22Rv1 (cell line): Measurements from ENCODE around the gene UFSP1.

ENCODE experiments used
- H3K27ac ChIP-seq: fragments of 450-650 bp; 2 replicates; pipeline ENCODE4 v1.5.1; 2017
- ZFX ChIP-seq: fragments of 450-650 bp; IDR thresholded peaks from 2 replicates; pipeline ENCODE4 v1.6.1; 2017; ENCODE audit warnings: antibody characterized with exemption, borderline replicate concordance
- TF ChIP-seq, protein P1 (sequence below): fragments of 450-650 bp; IDR thresholded peaks from 2 replicates; pipeline ENCODE4 v1.5.1; 2017; ENCODE audit warnings: mild to moderate bottlenecking

Gene UFSP1

DNA sequence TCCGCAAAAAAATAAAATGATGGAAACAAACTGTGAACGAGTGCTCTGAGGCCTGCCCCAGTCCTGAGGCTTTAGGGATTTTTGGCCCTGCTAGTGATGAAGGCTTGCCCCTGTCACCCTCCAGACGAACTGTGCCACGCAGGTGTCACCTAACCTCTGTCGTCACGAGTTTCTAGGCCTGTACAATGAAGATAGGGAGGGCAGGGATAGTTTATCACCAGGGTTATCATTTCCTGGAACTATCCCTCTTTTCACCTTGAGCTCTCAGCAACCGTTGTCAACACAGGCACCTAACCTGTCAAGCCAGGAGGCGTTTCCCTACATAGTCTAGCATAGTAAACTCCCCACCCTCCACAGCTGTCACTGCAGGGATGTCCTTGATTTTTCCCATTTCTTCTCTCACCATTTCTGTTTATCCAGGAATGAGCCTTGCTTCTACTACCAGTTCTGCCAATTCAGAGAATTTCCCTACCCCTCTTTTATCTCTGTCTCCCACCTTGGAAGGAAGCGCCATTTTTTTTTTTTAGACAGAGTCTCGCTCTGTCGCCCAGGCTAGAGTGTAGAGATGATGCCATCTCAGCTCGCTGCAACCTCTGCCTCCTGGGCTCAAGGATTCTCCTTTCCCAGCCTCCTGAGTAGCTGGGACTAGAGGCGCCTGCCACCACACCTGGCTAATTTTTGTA is 8.4 kb upstream of the UFSP1 start:
- no peak overlapping the region for H3K27ac ChIP-seq
- TF ChIP-seq, protein P1, sequence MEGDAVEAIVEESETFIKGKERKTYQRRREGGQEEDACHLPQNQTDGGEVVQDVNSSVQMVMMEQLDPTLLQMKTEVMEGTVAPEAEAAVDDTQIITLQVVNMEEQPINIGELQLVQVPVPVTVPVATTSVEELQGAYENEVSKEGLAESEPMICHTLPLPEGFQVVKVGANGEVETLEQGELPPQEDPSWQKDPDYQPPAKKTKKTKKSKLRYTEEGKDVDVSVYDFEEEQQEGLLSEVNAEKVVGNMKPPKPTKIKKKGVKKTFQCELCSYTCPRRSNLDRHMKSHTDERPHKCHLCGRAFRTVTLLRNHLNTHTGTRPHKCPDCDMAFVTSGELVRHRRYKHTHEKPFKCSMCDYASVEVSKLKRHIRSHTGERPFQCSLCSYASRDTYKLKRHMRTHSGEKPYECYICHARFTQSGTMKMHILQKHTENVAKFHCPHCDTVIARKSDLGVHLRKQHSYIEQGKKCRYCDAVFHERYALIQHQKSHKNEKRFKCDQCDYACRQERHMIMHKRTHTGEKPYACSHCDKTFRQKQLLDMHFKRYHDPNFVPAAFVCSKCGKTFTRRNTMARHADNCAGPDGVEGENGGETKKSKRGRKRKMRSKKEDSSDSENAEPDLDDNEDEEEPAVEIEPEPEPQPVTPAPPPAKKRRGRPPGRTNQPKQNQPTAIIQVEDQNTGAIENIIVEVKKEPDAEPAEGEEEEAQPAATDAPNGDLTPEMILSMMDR, result no peak
- TF ChIP-seq ZFX, result no peak

DNA sequence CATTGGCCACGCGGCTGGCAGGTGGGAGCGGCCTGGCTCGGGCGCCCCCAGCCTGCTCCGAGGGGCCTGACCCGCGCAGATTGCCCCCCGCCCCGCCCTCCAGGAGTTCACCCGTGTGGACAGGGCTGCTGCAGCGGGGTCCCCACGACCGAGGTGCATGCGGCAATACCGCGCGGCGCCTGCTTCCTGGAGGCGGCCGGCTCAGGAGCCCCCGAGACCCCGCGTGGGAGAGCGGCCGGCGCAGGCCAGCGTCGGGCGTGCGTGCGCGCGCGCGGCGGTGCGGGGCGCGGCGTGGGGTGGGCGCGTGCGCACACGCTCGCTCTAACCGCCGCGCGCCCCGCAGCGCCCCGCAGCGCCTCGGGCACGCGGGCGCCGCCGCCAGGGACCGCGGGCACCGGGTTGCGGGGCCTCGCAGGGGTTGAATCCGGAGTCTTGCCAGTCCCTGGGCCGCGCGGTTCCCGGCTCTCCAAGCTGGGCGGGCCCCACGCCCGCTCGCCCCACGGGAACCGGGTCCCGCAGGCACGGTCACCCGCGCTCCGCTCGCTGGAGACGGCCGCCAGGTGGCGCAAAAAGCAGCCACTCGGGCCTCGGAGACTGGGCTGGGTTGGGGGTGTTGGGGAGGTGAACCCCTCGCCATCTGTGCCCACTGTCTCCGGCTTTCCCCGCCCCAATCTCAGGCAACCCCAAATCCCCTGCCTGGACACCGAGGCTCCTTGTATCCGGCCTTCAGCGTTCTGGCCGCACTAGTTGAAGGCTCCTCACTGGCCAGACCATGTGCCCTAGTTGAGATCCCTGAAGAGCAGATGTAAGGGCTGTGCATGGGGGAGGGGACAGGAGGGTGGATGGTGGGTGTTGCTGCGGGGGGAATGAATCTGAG is 7.5 kb upstream of the UFSP1 start:
- H3K27ac ChIP-seq, result peak overlapping the region; percentile 48; the same call in 1 of the 2 replicates
- TF ChIP-seq ZFX, result no peak
- TF ChIP-seq, protein P1, result peak; percentile 99

DNA sequence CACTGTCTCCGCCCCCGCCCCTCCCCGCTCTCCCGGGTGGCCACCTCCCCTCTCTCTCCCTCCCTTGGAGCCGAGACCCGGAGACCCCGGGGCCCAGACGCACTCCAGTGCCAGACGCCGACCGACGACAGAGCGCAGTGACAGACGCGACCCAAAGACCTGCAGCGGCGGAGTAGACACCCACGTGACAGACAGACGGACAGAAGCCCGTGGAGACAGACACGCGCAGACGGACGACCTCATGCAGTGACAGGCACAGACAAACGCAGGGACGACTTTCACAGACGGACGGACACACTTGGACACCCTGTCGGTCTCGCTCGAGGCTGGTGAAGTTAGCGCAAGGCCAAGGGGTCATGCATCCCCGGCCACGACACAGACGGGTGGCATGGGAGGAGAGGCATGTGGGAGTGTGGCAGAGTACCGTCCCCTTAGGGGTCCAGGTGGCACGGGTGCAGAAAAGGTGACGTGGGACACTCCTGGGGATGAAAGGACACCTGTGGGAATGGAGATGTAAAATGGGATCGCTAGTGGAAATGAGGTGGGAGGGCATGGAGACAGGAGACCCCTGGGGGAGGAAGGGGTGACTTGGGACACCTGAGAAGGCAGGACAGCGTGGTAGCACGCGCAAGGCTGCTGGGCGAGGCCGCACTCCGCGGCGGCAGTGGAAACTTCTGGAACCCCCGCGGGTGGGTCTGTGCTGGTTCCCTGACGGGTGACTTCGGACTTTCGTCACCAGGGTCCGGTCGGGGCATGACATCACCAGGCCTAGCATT is 6.6 kb upstream of the UFSP1 start:
- peak overlapping the region; percentile 48 for H3K27ac ChIP-seq
- TF ChIP-seq, protein P1, result no peak
- no peak for TF ChIP-seq ZFX

DNA sequence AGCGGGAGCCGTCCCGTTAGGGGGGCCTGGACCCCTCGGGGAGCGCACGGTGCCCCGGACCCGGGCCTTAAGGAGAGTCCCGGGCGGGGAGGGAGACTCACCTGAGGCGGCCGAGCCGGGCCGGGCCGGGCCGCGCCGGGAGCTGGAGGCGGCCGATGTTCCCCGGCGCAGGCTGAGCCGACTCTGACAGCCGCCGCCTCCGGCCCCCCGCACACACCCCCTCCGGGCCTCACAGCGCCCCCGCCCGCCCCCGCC is 6.1 kb upstream of the UFSP1 start, which contains the start of gene ACHE:
Gene ACHE (minus strand): TSS at position 188 of the 255 bp plus-strand sequence. CDS start 1,656 bp downstream, outside the sequence.
- no peak for TF ChIP-seq ZFX
- TF ChIP-seq, protein P1, result no peak
- H3K27ac ChIP-seq, result peak within 1 kb of the TSS; percentile 48

DNA sequence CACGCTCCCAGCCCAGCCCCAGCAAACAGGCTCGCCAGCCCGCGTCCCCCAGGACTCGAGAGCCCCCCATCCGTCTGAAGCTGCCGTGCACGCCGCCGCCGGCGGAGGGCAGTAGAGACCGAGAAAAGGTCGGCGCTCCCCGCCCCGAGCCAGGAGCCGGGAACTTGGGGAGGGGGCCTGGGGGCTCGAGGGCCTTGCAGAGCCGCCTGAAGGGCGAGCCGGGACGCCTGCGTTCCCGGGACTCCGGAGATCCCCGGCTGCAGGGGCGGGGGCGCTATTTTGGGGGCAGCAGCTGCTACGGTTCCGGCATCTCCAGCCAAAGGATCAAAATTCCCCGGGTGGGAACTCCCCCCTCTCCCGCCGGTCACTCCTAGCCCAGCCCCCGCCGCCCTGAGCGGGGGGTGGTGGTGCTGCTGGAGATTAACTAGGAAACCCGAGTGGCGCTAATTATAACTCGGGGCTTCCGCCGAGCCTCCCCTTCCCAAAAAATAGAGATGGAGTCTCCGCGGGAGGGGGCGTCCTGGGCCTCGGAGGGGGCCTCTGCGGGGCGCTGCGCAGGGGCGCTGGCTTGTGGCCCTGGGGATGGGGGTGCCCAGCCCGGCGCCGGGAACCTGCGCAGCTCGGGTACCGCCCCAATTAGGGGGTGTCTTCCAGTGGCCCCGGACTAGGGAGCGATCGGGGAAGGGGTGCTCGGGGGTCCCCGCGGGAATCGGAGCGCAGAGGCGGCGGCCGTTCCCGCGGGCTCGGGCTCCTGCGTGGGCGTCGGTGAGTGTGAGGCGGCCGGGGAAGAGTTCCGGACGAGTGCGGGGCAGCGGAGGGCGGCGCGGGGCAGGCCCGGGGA is 5.6 kb upstream of the UFSP1 start:
- TF ChIP-seq, protein P1, result peak; percentile 98
- TF ChIP-seq ZFX, result no peak
- peak overlapping the region; percentile 3; the same call in 1 of the 2 replicates for H3K27ac ChIP-seq

DNA sequence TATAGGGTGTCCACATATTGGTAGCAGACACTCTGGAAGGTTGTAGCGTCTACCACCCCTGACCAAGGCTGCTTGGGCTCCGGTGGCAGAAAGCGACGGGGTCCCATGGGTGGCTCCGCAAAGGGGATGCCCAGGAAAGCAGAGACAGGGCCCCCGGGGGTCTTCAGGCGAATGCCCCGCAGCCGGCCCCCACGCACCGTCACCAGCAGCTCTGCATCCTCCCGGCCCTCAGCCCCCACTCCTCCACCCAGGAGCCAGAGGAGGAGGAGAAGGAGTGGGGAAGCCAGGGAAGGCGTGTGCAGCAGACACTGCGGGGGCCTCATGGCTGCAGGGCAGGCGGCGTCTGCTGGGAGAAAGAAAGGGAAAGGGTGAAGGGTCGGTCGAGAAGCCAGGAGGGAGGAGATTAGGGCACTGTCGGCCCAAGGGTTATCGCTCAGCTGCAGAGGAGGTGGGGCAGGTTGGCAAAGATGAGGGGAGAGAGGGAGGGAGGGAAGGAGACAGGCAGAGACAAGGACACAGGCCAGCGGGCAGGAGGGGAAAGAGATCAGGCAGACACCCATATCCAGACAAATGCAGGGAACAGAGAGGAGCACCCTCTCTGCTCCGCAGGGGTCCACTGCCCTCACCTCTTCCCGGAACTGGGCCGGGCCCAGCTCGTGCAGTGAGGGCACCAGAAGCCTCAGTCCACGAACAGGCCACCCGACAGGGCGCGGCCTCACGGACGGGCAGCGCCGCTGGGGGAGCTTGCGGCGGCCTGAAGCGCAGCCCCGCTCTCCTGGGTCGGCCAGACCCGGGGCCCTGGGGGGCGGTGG is 4.6 kb upstream of the UFSP1 start:
- no peak overlapping the region for H3K27ac ChIP-seq
- TF ChIP-seq, protein P1, result no peak
- no peak for TF ChIP-seq ZFX
